H1 (cell line): ENCODE data around the gene MBLAC1. TPM values are rescaled to one million over a fixed set of nuclear protein-coding genes. Genes with fewer than 3 reads are reported as not detected.
A peak's percentile ranks its signal among the peaks of the same experiment; 100 is the strongest.

Source experiments
- CTCF ChIA-PET: fragments of 300-600 bp; sonication (Branson Sonifier 250); formaldehyde crosslinking; loops from one replicate; lab custom pipeline; 2021; ENCODE audit not compliant: partially characterized antibody; lab: Charles Lee
- POLR2A ChIA-PET: fragments of 300-600 bp; sonication (Branson Sonifier 250); formaldehyde crosslinking; loops from one replicate; lab custom pipeline; 2021; ENCODE audit warnings: inconsistent platforms; ENCODE audit not compliant: partially characterized antibody; lab: Charles Lee
- DNase-seq, 2 experiments: peaks; one replicate each; pipeline versions ENCODE4 v3.0.0 to v3.0.0-alpha.2; 2010 to 2022; ENCODE audit warnings: low spot score in 2 of 2, low read depth in 1 of 2, mixed read lengths in 1 of 2
- FAIRE-seq: peaks from 2 replicates; lab custom pipeline; 2011; peaks lifted over from hg19 to GRCh38; lab: Jason Lieb, UNC
- H2AFZ ChIP-seq: 2 replicates; pipeline ENCODE4 v1.8.1; 2012; ENCODE audit warnings: low read length, inconsistent platforms
- H2AK5ac ChIP-seq: 2 replicates; pipeline ENCODE4 v1.6.1; 2013; ENCODE audit warnings: low read depth, low read length
- H2BK120ac ChIP-seq: replicated peaks from 2 replicates; pipeline ENCODE3; 2013; ENCODE audit warnings: low read depth, low read length, inconsistent platforms
- H2BK12ac ChIP-seq: 2 replicates; pipeline ENCODE4 v1.6.1; 2013; ENCODE audit warnings: low read depth, low read length
- H2BK15ac ChIP-seq: 2 replicates; pipeline ENCODE4 v1.6.1; 2013; ENCODE audit warnings: low read length
- H2BK20ac ChIP-seq: 2 replicates; pipeline ENCODE4 v1.6.1; 2013; ENCODE audit warnings: low read length
- H2BK5ac ChIP-seq: 2 replicates; pipeline ENCODE4 v1.6.1; 2013; ENCODE audit warnings: low read depth, low read length
- H3K14ac ChIP-seq: 2 replicates; pipeline ENCODE4 v1.6.1; 2013; ENCODE audit warnings: inconsistent platforms; ENCODE audit not compliant: insufficient read length
- H3K18ac ChIP-seq: 2 replicates; pipeline ENCODE4 v1.6.1; 2013; ENCODE audit warnings: low read length; ENCODE audit errors: extremely low read depth
- H3K23ac ChIP-seq: 2 replicates; pipeline ENCODE4 v1.6.1; 2013; ENCODE audit warnings: inconsistent platforms; ENCODE audit not compliant: insufficient read length
- H3K23me2 ChIP-seq: 2 replicates; pipeline ENCODE4 v1.6.1; 2013; ENCODE audit warnings: low read depth, low read length
- H3K27ac ChIP-seq: 2 replicates; pipeline ENCODE4 v1.6.1; 2011; ENCODE audit warnings: low read depth, low read length, inconsistent platforms
- H3K27me3 ChIP-seq, 4 experiments: replicated peaks in 1 of 4; 1 replicate in 1 of 4; 2 replicates in 3 of 4; pipeline versions ENCODE4 v1.6.1 to v1.8.1; 2011 to 2013; ENCODE audit warnings: low read length in 3 of 4, mild to moderate bottlenecking in 3 of 4, inconsistent platforms in 2 of 4, mixed read lengths in 2 of 4, moderate library complexity in 1 of 4; ENCODE audit not compliant: control insufficient read depth in 3 of 4, insufficient read depth in 3 of 4; ENCODE audit errors: extremely low read depth in 1 of 4
- H3K36me3 ChIP-seq, 4 experiments: 2 replicates each; pipeline versions ENCODE4 v1.6.1 to v1.8.1; 2011 to 2013; ENCODE audit warnings: mild to moderate bottlenecking in 4 of 4, low read length in 3 of 4, moderate library complexity in 2 of 4, control low read depth in 1 of 4, inconsistent platforms in 1 of 4; ENCODE audit not compliant: insufficient read depth in 4 of 4, control insufficient read depth in 2 of 4
- H3K4ac ChIP-seq: replicated peaks from 2 replicates; pipeline ENCODE3; 2013; ENCODE audit warnings: low read length, low read depth, mixed read lengths, inconsistent platforms; ENCODE audit not compliant: insufficient read length
- H3K4me1 ChIP-seq, 4 experiments: replicated peaks in 1 of 4; 1 replicate in 1 of 4; 2 replicates in 3 of 4; pipeline versions ENCODE4 v1.6.1 to v1.8.1; 2011 to 2013; ENCODE audit warnings: low read length in 3 of 4, inconsistent platforms in 2 of 4, mixed read lengths in 1 of 4; ENCODE audit not compliant: insufficient read depth in 4 of 4, control insufficient read depth in 3 of 4
- H3K4me2 ChIP-seq, 2 experiments: 2 replicates each; pipeline versions ENCODE4 v1.6.1 to v1.8.1; 2011 to 2013; ENCODE audit warnings: low read depth in 2 of 2, low read length in 2 of 2, control low read depth in 1 of 2, inconsistent platforms in 1 of 2, mild to moderate bottlenecking in 1 of 2; ENCODE audit not compliant: insufficient read depth in 1 of 2
- H3K4me3 ChIP-seq, 4 experiments: fragments of 200-600, 300-600 bp in 1 of 4; sonication (generic), shearing (Covaris generic), sonication (Bioruptor Twin) in 1 of 4; 2 replicates each; pipeline versions ENCODE4 v1.5.1 to v1.8.1; 2011 to 2016; ENCODE audit warnings: low read length in 4 of 4, low read depth in 3 of 4, control low read depth in 2 of 4, inconsistent platforms in 2 of 4, mild to moderate bottlenecking in 2 of 4, mixed read lengths in 1 of 4, moderate library complexity in 1 of 4; ENCODE audit not compliant: insufficient read depth in 2 of 4; ENCODE audit errors: extremely low read depth in 1 of 4
- H3K56ac ChIP-seq: replicated peaks from 2 replicates; pipeline ENCODE3; 2013; ENCODE audit warnings: low read depth, mild to moderate bottlenecking, mixed read lengths, low read length, inconsistent platforms; ENCODE audit not compliant: insufficient read length
- H3K79me1 ChIP-seq: 2 replicates; pipeline ENCODE4 v1.6.1; 2013; ENCODE audit warnings: low read depth, low read length, control low read depth
- H3K79me2 ChIP-seq, 2 experiments: 2 replicates each; pipeline versions ENCODE4 v1.6.1 to v1.8.1; 2012 to 2013; ENCODE audit warnings: low read length in 2 of 2, mild to moderate bottlenecking in 2 of 2, inconsistent platforms in 1 of 2; ENCODE audit not compliant: insufficient read depth in 2 of 2, control insufficient read depth in 1 of 2
- H3K9ac ChIP-seq, 4 experiments: replicated peaks in 1 of 4; 1 replicate in 1 of 4; 2 replicates in 3 of 4; pipeline versions ENCODE4 v1.6.1 to v1.8.1; 2011 to 2013; ENCODE audit warnings: low read depth in 3 of 4, low read length in 3 of 4, control low read depth in 2 of 4, mild to moderate bottlenecking in 2 of 4, moderate library complexity in 2 of 4, inconsistent platforms in 1 of 4; ENCODE audit errors: extremely low read depth in 1 of 4
- H3K9me3 ChIP-seq, 2 experiments: 2 replicates each; pipeline versions ENCODE4 v1.6.1 to v1.8.1; 2012 to 2013; ENCODE audit warnings: mild to moderate bottlenecking in 2 of 2, moderate library complexity in 2 of 2, control low read depth in 1 of 2, inconsistent platforms in 1 of 2, low read depth in 1 of 2, low read length in 1 of 2, mixed read lengths in 1 of 2; ENCODE audit not compliant: insufficient read depth in 2 of 2
- H4K20me1 ChIP-seq, 2 experiments: replicated peaks in 1 of 2; 2 replicates each; pipeline versions ENCODE3 to v1.8.1; 2011 to 2013; ENCODE audit warnings: inconsistent platforms in 2 of 2, low read length in 2 of 2, mild to moderate bottlenecking in 1 of 2; ENCODE audit not compliant: insufficient read depth in 2 of 2, control insufficient read depth in 1 of 2
- H4K5ac ChIP-seq: 2 replicates; pipeline ENCODE4 v1.6.1; 2013; ENCODE audit warnings: low read length, low read depth, mixed read lengths, inconsistent platforms; ENCODE audit not compliant: insufficient read length
- H4K8ac ChIP-seq: 2 replicates; pipeline ENCODE4 v1.8.0; 2013; ENCODE audit warnings: mild to moderate bottlenecking, moderate library complexity, low read length, inconsistent platforms; ENCODE audit not compliant: insufficient read depth; ENCODE audit errors: extremely low read depth
- H4K91ac ChIP-seq: replicated peaks from 2 replicates; pipeline ENCODE3; 2013; ENCODE audit warnings: low read length, mixed read lengths, inconsistent platforms; ENCODE audit not compliant: insufficient read length
- BCL11A ChIP-seq, 2 experiments: IDR thresholded peaks; one replicate each; pipeline ENCODE4 v1.6.1; 2011; ENCODE audit warnings: low read depth in 2 of 2, low read length in 2 of 2, mild to moderate bottlenecking in 2 of 2
- CEBPB ChIP-seq: IDR thresholded peaks from 2 replicates; pipeline ENCODE4 v1.6.1; 2012; ENCODE audit warnings: low read depth, low read length
- CHD2 ChIP-seq: IDR thresholded peaks from 2 replicates; pipeline ENCODE4 v1.6.1; 2012; ENCODE audit warnings: low read length, improper control_type of control experiment
- CTBP2 ChIP-seq: IDR thresholded peaks from 2 replicates; pipeline ENCODE4 v1.7.0; 2011; ENCODE audit warnings: borderline replicate concordance, mild to moderate bottlenecking, moderate library complexity, mixed read lengths, low read length; ENCODE audit not compliant: insufficient read depth, insufficient read length
- EP300 ChIP-seq, 2 experiments: IDR thresholded peaks; 1 replicate in 1 of 2; 2 replicates in 1 of 2; pipeline ENCODE4 v1.6.1; 2011 to 2012; ENCODE audit warnings: low read depth in 2 of 2, low read length in 2 of 2, mild to moderate bottlenecking in 2 of 2, borderline replicate concordance in 1 of 2, inconsistent platforms in 1 of 2, moderate library complexity in 1 of 2
- GTF2F1 ChIP-seq: IDR thresholded peaks from 2 replicates; pipeline ENCODE4 v1.6.1; 2012; ENCODE audit warnings: low read depth, low read length, improper control_type of control experiment, borderline replicate concordance
- WGBS, 2 experiments: shearing (Covaris generic) in 1 of 2; methylation state at CpG; one replicate each; pipeline versions ENCODE4 v1.1.6 to v1.1.7; 2013 to 2015; ENCODE audit warnings: low lambda C conversion rate in 2 of 2, mixed read lengths in 2 of 2, inconsistent platforms in 1 of 2, low coverage in 1 of 2, missing lambda C conversion rate in 1 of 2; ENCODE audit not compliant: insufficient replicate concordance in 2 of 2, insufficient coverage in 1 of 2, insufficient read length in 1 of 2; ENCODE audit errors: extremely low coverage in 1 of 2, missing lambda C conversion rate in 1 of 2; 5-methylcytosine and 5-hydroxymethylcytosine counted together
- polyA plus RNA-seq, 7 experiments: library from polyadenylated mRNA; depleted of rRNA in 3 of 7; stranded (reverse) in 5 of 7; unstranded in 2 of 7; fragments of >200 nt in 5 of 7; fragments of 200-250 nt in 2 of 7; gene quantifications; 1 replicate in 5 of 7; 2 replicates in 1 of 7; 4 replicates in 1 of 7; pipeline versions ENCODE4 v1.2.1 to v1.2.3, GENCODE V29; 2011 to 2013; ENCODE audit warnings: missing spikeins in 2 of 7, mixed read lengths in 2 of 7
- total RNA-seq: library from RNA; stranded (reverse); fragmentation: NEBNext Ultra II Directional; extraction: Animal tissue kit (Norgen Biotek cat#: 25700); gene quantifications from 2 replicates; pipeline ENCODE4 v1.2.1, GENCODE V29; 2021

MBLAC1 gene
- total and polyA plus RNA-seq, 2 of the 8 experiments (the other 6 are each of a cell fraction or from before 2014, with no cell fraction given) = 1.00 to 1.7 TPM

- ChIA-PET CTCF (interaction anchor here (0.7 to 9.0 kb wide), 31 partner anchors 8 to 275 kb away, joined by 3 to 108 read pairs (median 8); partner anchors contain the start of genes AP4M1, GAL3ST4, LAMTOR4 and MCM7), POLR2A (interaction anchor here (0.5 to 3.3 kb wide), 17 partner anchors 9 to 86 kb away, joined by 3 to 14 read pairs (median 5); partner anchors contain the start of genes AP4M1, GAL3ST4, GPC2 and MCM7)
- H2BK20ac ChIP-seq = no peak overlapping the region
- no peak overlapping the region for H4K8ac ChIP-seq
- no peak overlapping the region for H2BK15ac ChIP-seq
- H2BK12ac ChIP-seq = 0 out of 2 replicates have a peak overlapping the region, but pooled peaks have one; percentile 39
- no peak overlapping the region for H3K27ac ChIP-seq
- no peak overlapping the region for H4K5ac ChIP-seq
- no peaks in the 10 kb centered on the region for H3K79me2 ChIP-seq
- no peak overlapping the region for H2AFZ ChIP-seq
- H3K14ac ChIP-seq = no peak overlapping the region
- H3K9me3 ChIP-seq = no peaks in the 10 kb centered on the region
- H3K4me1 ChIP-seq = peaks cover 0 to 8% (median 0%) of the 10 kb centered on the region in 4 experiments; a peak in 2 of 7 replicates
- H3K4ac ChIP-seq = no peak overlapping the region
- no peaks in the 10 kb centered on the region for H3K79me1 ChIP-seq
- H2BK120ac ChIP-seq = no peak overlapping the region
- H3K27me3 ChIP-seq = peaks cover 0 to 11% (median 0%) of the 10 kb centered on the region in 4 experiments; a peak in 2 of 7 replicates
- FAIRE-seq = no peak
- no peak overlapping the region for H2AK5ac ChIP-seq
- no peak for DNase-seq
- no peaks in the 10 kb centered on the region for H4K20me1 ChIP-seq
- no peak overlapping the region for H2BK5ac ChIP-seq
- no peak overlapping the region for H3K56ac ChIP-seq
- no peak overlapping the region for H3K23ac ChIP-seq
- H3K9ac ChIP-seq = no peak overlapping the region
- no peak overlapping the region for H3K18ac ChIP-seq
- WGBS, 2 experiments = 72% methylated on average over 7 of the region's 7 CpGs; no CpG with 5 or more reads in 1 of the 2 experiments
- no peak for TF ChIP-seq BCL11A (IDR thresholded peaks at IDR 0.05; ENCODE audit: low read depth in 2 of 2, low read length in 2 of 2)
- TF ChIP-seq CTBP2 = no peak
- TF ChIP-seq CEBPB = no peak
- no peak for TF ChIP-seq CHD2
- no peak for TF ChIP-seq EP300 (IDR thresholded peaks at IDR 0.05; ENCODE audit: borderline replicate concordance in 1 of 2, low read depth in 2 of 2, low read length in 2 of 2)
- TF ChIP-seq GTF2F1 = no peak
- peaks cover 8% of the 10 kb centered on the region; the same call in 1 of the 2 replicates for H3K23me2 ChIP-seq
- no peaks in the 10 kb centered on the region for H3K36me3 ChIP-seq
- H3K4me3 ChIP-seq = no peak overlapping the region
- H3K4me2 ChIP-seq = no peak overlapping the region
- H4K91ac ChIP-seq = no peak overlapping the region
Measured at GRCh38 chr7:100132126-100132525, 5.4 kb downstream of the MBLAC1 start.
